ENCODE measurements around the gene MUC6.

The MUC6 gene

GRCh38 chr11:1073261-1073724 lies 36.8 kb upstream of the MUC6 start:
- DNase-seq (ENCODE audit: low read depth in 2 of 2) = no peak

- DNase-seq (ENCODE audit: low read depth in 2 of 2) = no peak
Observed at GRCh38 chr11:1072821-1073231, 36.3 kb upstream of the MUC6 start.

- DNase-seq (ENCODE audit: low read depth in 2 of 2) = no peak
Observed at GRCh38 chr11:1072116-1072820, 35.8 kb upstream of the MUC6 start.

- DNase-seq (ENCODE audit: low read depth in 2 of 2) = no peak
Observed at GRCh38 chr11:1071571-1072115, 35.1 kb upstream of the MUC6 start.

- no peak for DNase-seq (ENCODE audit: low read depth in 2 of 2)
Observed at GRCh38 chr11:1070594-1071462, 34.3 kb upstream of the MUC6 start.

GRCh38 chr11:1069740-1070139 lies 33.2 kb upstream of the MUC6 start:
- DNase-seq (ENCODE audit: low read depth in 2 of 2) = no peak

- DNase-seq (ENCODE audit: low read depth in 2 of 2) = no peak
Observed at GRCh38 chr11:1067812-1068496, 31.4 kb upstream of the MUC6 start.

- no peak for DNase-seq (ENCODE audit: low read depth in 2 of 2)
Observed at GRCh38 chr11:1064167-1064566, 27.6 kb upstream of the MUC6 start.

GRCh38 chr11:1062075-1062820 lies 25.7 kb upstream of the MUC6 start:
- no peak for DNase-seq (ENCODE audit: low read depth in 2 of 2)

GRCh38 chr11:1060852-1061616 lies 24.5 kb upstream of the MUC6 start:
- peak; percentile 14 to 18 for DNase-seq (ENCODE audit: low read depth in 2 of 2)

- no peak for DNase-seq (ENCODE audit: low read depth in 2 of 2)
Observed at GRCh38 chr11:1060410-1060809, 23.9 kb upstream of the MUC6 start.

- no peak for DNase-seq (ENCODE audit: low read depth in 2 of 2)
Observed at GRCh38 chr11:1059759-1060158, 23.2 kb upstream of the MUC6 start.

GRCh38 chr11:1057806-1058205 lies 21.3 kb upstream of the MUC6 start:
- DNase-seq (ENCODE audit: low read depth in 2 of 2) = no peak

- DNase-seq (ENCODE audit: low read depth in 2 of 2) = no peak
Observed at GRCh38 chr11:1055990-1056771, 19.7 kb upstream of the MUC6 start.

GRCh38 chr11:1055109-1055703 lies 18.7 kb upstream of the MUC6 start:
- no peak for DNase-seq (ENCODE audit: low read depth in 2 of 2)

- no peak for DNase-seq (ENCODE audit: low read depth in 2 of 2)
Observed at GRCh38 chr11:1054143-1055108, 17.9 kb upstream of the MUC6 start.

GRCh38 chr11:1053121-1053901 lies 16.8 kb upstream of the MUC6 start:
- no peak for DNase-seq (ENCODE audit: low read depth in 2 of 2)
